Measurements from ENCODE around the gene OSTN. TPM values are rescaled to one million over a fixed set of nuclear protein-coding genes. Genes with fewer than 3 reads are reported as not detected.

OSTN gene
- total RNA-seq, 2 experiments from 2014 or later: not detected

- POLR2A ChIA-PET: no interaction called here
- Mint-ChIP-seq H3K27ac (no peak overlapping the region), H3K4me1 (ENCODE audit: low read depth) (no peaks in the 10 kb centered on the region), H3K27me3 (no peaks in the 10 kb centered on the region), H3K4me3 (no peak overlapping the region), H3K9me3 (no peaks in the 10 kb centered on the region), H3K36me3 (ENCODE audit: low read depth) (no peaks in the 10 kb centered on the region)
- no peaks in the 10 kb centered on the region for H3K36me3 ChIP-seq (ENCODE audit: insufficient read depth, low read length)
- no peaks in the 10 kb centered on the region for H3K27me3 ChIP-seq (ENCODE audit: control insufficient read depth in 1 of 2, insufficient read depth in 2 of 2, low read length in 2 of 2)
- no peak for TF ChIP-seq CTCF (IDR thresholded peaks at IDR 0.05)
- DNase-seq (no peak), ATAC-seq (ENCODE audit: poor library complexity) (no peak)
- no peak overlapping the region for H3K4me3 ChIP-seq (ENCODE audit: low read length)
- CTCF ChIA-PET: no interaction called here
- intact Hi-C loops (cut with DNase I, micrococcal nuclease): no loop called here
- no peaks in the 10 kb centered on the region for H3K4me1 ChIP-seq (ENCODE audit: insufficient read depth, low read length)
- no peaks in the 10 kb centered on the region for H3K9me3 ChIP-seq (ENCODE audit: control insufficient read depth in 1 of 2, insufficient read depth in 1 of 2, low read length in 2 of 2)
- H3K27ac ChIP-seq (ENCODE audit: low read depth in 1 of 2, low read length in 2 of 2): no peak overlapping the region
Measured at GRCh38 chr3:191166368-191166767, 32.7 kb upstream of the OSTN start.

- no peak overlapping the region for H3K27ac ChIP-seq (ENCODE audit: low read depth in 1 of 2, low read length in 2 of 2)
- ATAC-seq (ENCODE audit: poor library complexity): no peak
- no peaks in the 10 kb centered on the region for H3K36me3 ChIP-seq (ENCODE audit: insufficient read depth, low read length)
- CTCF ChIA-PET: no interaction called here
- no peak for TF ChIP-seq CTCF (IDR thresholded peaks at IDR 0.05)
- no peaks in the 10 kb centered on the region for H3K4me1 Mint-ChIP-seq (ENCODE audit: low read depth)
- no peak for DNase-seq
- intact Hi-C loops (cut with DNase I, micrococcal nuclease): no loop called here
- no peak overlapping the region for H3K4me3 ChIP-seq (ENCODE audit: low read length)
- H3K9me3 ChIP-seq (ENCODE audit: control insufficient read depth in 1 of 2, insufficient read depth in 1 of 2, low read length in 2 of 2): no peaks in the 10 kb centered on the region
- no peaks in the 10 kb centered on the region for H3K27me3 ChIP-seq (ENCODE audit: control insufficient read depth in 1 of 2, insufficient read depth in 2 of 2, low read length in 2 of 2)
- no peaks in the 10 kb centered on the region for H3K4me1 ChIP-seq (ENCODE audit: insufficient read depth, low read length)
- H3K27me3 Mint-ChIP-seq: no peaks in the 10 kb centered on the region
- no peaks in the 10 kb centered on the region for H3K36me3 Mint-ChIP-seq (ENCODE audit: low read depth)
- no peak overlapping the region for H3K27ac Mint-ChIP-seq
- H3K9me3 Mint-ChIP-seq: no peaks in the 10 kb centered on the region
- no peak overlapping the region for H3K4me3 Mint-ChIP-seq
- POLR2A ChIA-PET: no interaction called here
Measured at GRCh38 chr3:191169566-191169965, 29.5 kb upstream of the OSTN start.

- Mint-ChIP-seq H3K27ac (no peak overlapping the region), H3K4me3 (no peak overlapping the region), H3K36me3 (ENCODE audit: low read depth) (no peaks in the 10 kb centered on the region), H3K9me3 (no peaks in the 10 kb centered on the region), H3K4me1 (ENCODE audit: low read depth) (no peaks in the 10 kb centered on the region), H3K27me3 (no peaks in the 10 kb centered on the region)
- DNase-seq (no peak), ATAC-seq (ENCODE audit: poor library complexity) (no peak)
- intact Hi-C loops (cut with DNase I, micrococcal nuclease): no loop called here
- H3K4me1 ChIP-seq (ENCODE audit: insufficient read depth, low read length): no peaks in the 10 kb centered on the region
- no peaks in the 10 kb centered on the region for H3K27me3 ChIP-seq (ENCODE audit: control insufficient read depth in 1 of 2, insufficient read depth in 2 of 2, low read length in 2 of 2)
- ChIA-PET POLR2A (no interaction called here), CTCF (no interaction called here)
- no peaks in the 10 kb centered on the region for H3K36me3 ChIP-seq (ENCODE audit: insufficient read depth, low read length)
- no peak overlapping the region for H3K4me3 ChIP-seq (ENCODE audit: low read length)
- TF ChIP-seq CTCF (IDR thresholded peaks at IDR 0.05): no peak
- no peaks in the 10 kb centered on the region for H3K9me3 ChIP-seq (ENCODE audit: control insufficient read depth in 1 of 2, insufficient read depth in 1 of 2, low read length in 2 of 2)
- no peak overlapping the region for H3K27ac ChIP-seq (ENCODE audit: low read depth in 1 of 2, low read length in 2 of 2)
Measured at GRCh38 chr3:191170097-191170496, 28.9 kb upstream of the OSTN start.
